Dermis blood vessel endothelial cell (primary cell): ENCODE measurements around the gene CAMKK1. TPM values are rescaled to one million over a fixed set of nuclear protein-coding genes. Genes with fewer than 3 reads are reported as not detected.

ENCODE experiments used
- total RNA-seq: library from RNA; depleted of rRNA; stranded (reverse); fragments of >200 nt; gene quantifications from 2 replicates; pipeline ENCODE4 v1.2.3, GENCODE V29; 2014

Gene CAMKK1
- total RNA-seq, 1 donor from 2014 or later, result 2.2 TPM

Other genes with a start within 250 kb of the CAMKK1 start
- gene TAX1BP3, start 224.5 kb downstream of the CAMKK1 start, total RNA-seq, result 224 and 238 TPM in 2 replicates
- gene EMC6, start 224.2 kb downstream of the CAMKK1 start, total RNA-seq, result 11.4 and 14.6 TPM in 2 replicates
- gene P2RX5, start 196.9 kb downstream of the CAMKK1 start, total RNA-seq, result 0.23 and 0.51 TPM in 2 replicates
- 4.3 and 14.3 TPM in 2 replicates for gene HASPIN, start 169.2 kb downstream of the CAMKK1 start, total RNA-seq
- 7.3 and 15.7 TPM in 2 replicates for gene ITGAE, start 91.9 kb downstream of the CAMKK1 start, total RNA-seq
- 20.9 and 23.8 TPM in 2 replicates for gene NCBP3, start 46.8 kb downstream of the CAMKK1 start, total RNA-seq
- not detected in 2 replicates for gene P2RX1, start 23.4 kb upstream of the CAMKK1 start, total RNA-seq
- 0.23 TPM in 1 of 2 replicates, not detected in the other for gene ATP2A3, start 71.4 kb upstream of the CAMKK1 start, total RNA-seq
- 43.9 and 59.2 TPM in 2 replicates for gene ZZEF1, start 250.0 kb upstream of the CAMKK1 start, total RNA-seq